Parathyroid adenoma (tissue), 2 donors: Measurements from ENCODE around the gene FAM169A.

Experiments
- H2AFZ ChIP-seq: fragments of 300-600 bp; sonication (generic); one replicate; pipeline ENCODE4 v1.7.0; 2017; ENCODE audit warnings: antibody characterized with exemption, mild to moderate bottlenecking
- H3K27ac ChIP-seq: fragments of 300-600 bp; sonication (generic); one replicate; pipeline ENCODE4 v1.7.0; 2017
- H3K27me3 ChIP-seq: fragments of 300-600 bp; sonication (generic); one replicate; pipeline ENCODE4 v1.7.0; 2017; ENCODE audit warnings: low read length; ENCODE audit not compliant: control insufficient read depth, insufficient read depth
- H3K36me3 ChIP-seq: fragments of 300-600 bp; sonication (generic); one replicate; pipeline ENCODE4 v1.7.0; 2017; ENCODE audit warnings: low read length; ENCODE audit not compliant: control insufficient read depth, insufficient read depth
- H3K4me1 ChIP-seq: fragments of 300-600 bp; sonication (generic); one replicate; pipeline ENCODE4 v1.7.0; 2017; ENCODE audit warnings: control low read depth
- H3K4me2 ChIP-seq: fragments of 300-600 bp; sonication (generic); one replicate; pipeline ENCODE4 v1.7.0; 2017; ENCODE audit warnings: low read length
- H3K4me3 ChIP-seq: fragments of 300-600 bp; sonication (generic); one replicate; pipeline ENCODE4 v1.7.0; 2017; ENCODE audit warnings: low read depth, low read length
- H3K79me2 ChIP-seq: fragments of 300-600 bp; sonication (generic); one replicate; pipeline ENCODE4 v1.7.0; 2017; ENCODE audit warnings: control low read depth
- H3K9ac ChIP-seq: fragments of 300-600 bp; sonication (generic); one replicate; pipeline ENCODE4 v1.7.0; 2017; ENCODE audit warnings: mild to moderate bottlenecking
- H3K9me3 ChIP-seq: fragments of 300-600 bp; sonication (generic); one replicate; pipeline ENCODE4 v1.7.0; 2017; ENCODE audit warnings: low read length; ENCODE audit not compliant: control insufficient read depth
- CTCF ChIP-seq: fragments of 300-600 bp; sonication (generic); IDR thresholded peaks from one replicate; pipeline ENCODE4 v1.7.0; 2017; ENCODE audit warnings: antibody characterized with exemption, mild to moderate bottlenecking
- donor health status: primary hyperparathyroidism.

Gene FAM169A

GRCh38 chr5:74848553-74849025 is 17.6 kb downstream of the FAM169A start:
- Histone ChIP-seq H3K4me2 (no peak overlapping the region), H3K79me2 (peaks cover 5% of the 10 kb centered on the region), H3K4me3 (no peak overlapping the region), H2AFZ (no peak overlapping the region), H3K4me1 (peaks cover 3% of the 10 kb centered on the region), H3K27me3 (no peaks in the 10 kb centered on the region), H3K36me3 (no peaks in the 10 kb centered on the region), H3K27ac (no peak overlapping the region), H3K9ac (no peak overlapping the region), H3K9me3 (no peaks in the 10 kb centered on the region)
- no peak for TF ChIP-seq CTCF

- Histone ChIP-seq H3K79me2 (no peaks in the 10 kb centered on the region), H3K9me3 (no peaks in the 10 kb centered on the region), H3K27me3 (no peaks in the 10 kb centered on the region), H3K4me2 (no peak overlapping the region), H3K9ac (no peak overlapping the region), H3K36me3 (no peaks in the 10 kb centered on the region), H3K27ac (no peak overlapping the region), H3K4me3 (no peak overlapping the region), H2AFZ (no peak overlapping the region), H3K4me1 (no peaks in the 10 kb centered on the region)
- TF ChIP-seq CTCF, result no peak
These were observed 27.0 kb downstream of the FAM169A start for GRCh38 chr5:74839229-74839628.

- Histone ChIP-seq H3K4me1 (no peaks in the 10 kb centered on the region), H2AFZ (no peak overlapping the region), H3K9ac (no peak overlapping the region), H3K4me2 (no peak overlapping the region), H3K27me3 (no peaks in the 10 kb centered on the region), H3K4me3 (no peak overlapping the region), H3K79me2 (no peaks in the 10 kb centered on the region), H3K36me3 (no peaks in the 10 kb centered on the region), H3K9me3 (no peaks in the 10 kb centered on the region), H3K27ac (no peak overlapping the region)
- TF ChIP-seq CTCF, result no peak
These were observed 27.9 kb downstream of the FAM169A start for GRCh38 chr5:74838262-74838661.

GRCh38 chr5:74837115-74837514 is 29.1 kb downstream of the FAM169A start:
- no peaks in the 10 kb centered on the region for H3K79me2 ChIP-seq
- no peak for TF ChIP-seq CTCF
- H3K27me3 ChIP-seq, result no peaks in the 10 kb centered on the region

GRCh38 chr5:74833537-74834266 is 32.5 kb downstream of the FAM169A start:
- H3K4me1 ChIP-seq, result no peaks in the 10 kb centered on the region
- no peak overlapping the region for H3K27ac ChIP-seq
- H3K4me2 ChIP-seq, result no peak overlapping the region
- no peaks in the 10 kb centered on the region for H3K27me3 ChIP-seq
- H3K36me3 ChIP-seq, result no peaks in the 10 kb centered on the region
- no peak overlapping the region for H2AFZ ChIP-seq
- no peak overlapping the region for H3K4me3 ChIP-seq
- H3K9ac ChIP-seq, result no peak overlapping the region
- no peak for TF ChIP-seq CTCF
- no peaks in the 10 kb centered on the region for H3K9me3 ChIP-seq
- H3K79me2 ChIP-seq, result no peaks in the 10 kb centered on the region

More at GRCh38 chr5:74837115-74837514, 29.1 kb downstream of the FAM169A start:
- H3K4me1 ChIP-seq, result no peaks in the 10 kb centered on the region
- H3K27ac ChIP-seq, result no peak overlapping the region
- no peak overlapping the region for H3K9ac ChIP-seq
- H2AFZ ChIP-seq, result no peak overlapping the region
- no peaks in the 10 kb centered on the region for H3K36me3 ChIP-seq
- H3K9me3 ChIP-seq, result no peaks in the 10 kb centered on the region
- H3K4me2 ChIP-seq, result no peak overlapping the region
- H3K4me3 ChIP-seq, result no peak overlapping the region
